HCT116 (cell line): ENCODE measurements around the gene FKBP15. TPM values are rescaled to one million over a fixed set of nuclear protein-coding genes. Genes with fewer than 3 reads are reported as not detected.

Experiments
- ATAC-seq: fragments of 200-7000 bp; cut with Tn5 transposase; 2 replicates; pipeline ENCODE4 v1.9.1; 2020; ENCODE audit warnings: mild to moderate bottlenecking, moderate library complexity
- BruUV-seq: library from RNA; stranded (reverse); fragments of 400-500 nt; replicated peaks from 2 replicates; lab custom pipeline; 2021; lab: Mats Ljungman, UMichigan
- CTCF ChIA-PET: fragments of 300-600 bp; sonication (Branson Sonifier 250); formaldehyde crosslinking; loops from one replicate; lab custom pipeline; 2021; ENCODE audit warnings: antibody characterized with exemption; lab: Charles Lee
- POLR2A ChIA-PET: fragments of 300-600, 350-600 bp; sonication (Branson Sonifier 250); formaldehyde crosslinking; loops from one replicate; lab custom pipeline; 2021; ENCODE audit warnings: antibody characterized with exemption; lab: Charles Lee
- RAD21 ChIA-PET, 2 experiments: fragments of 300-600 bp; sonication (Branson Sonifier 250); formaldehyde crosslinking; loops; one replicate each; lab custom pipeline; 2023; ENCODE audit warnings: low total read pairs in 2 of 2; ENCODE audit not compliant: uncharacterized antibody in 2 of 2, unreplicated experiment in 2 of 2, low non-redundant PET in 1 of 2; lab: Charles Lee
- DNase-seq: peaks from one replicate; pipeline ENCODE4 v3.0.0-alpha.2; 2010; ENCODE audit warnings: low read depth, low spot score
- H2AFZ ChIP-seq: fragments of 200-600 bp; shearing (Covaris generic), sonication (generic); 2 replicates; pipeline ENCODE4 v1.6.1; 2017; ENCODE audit warnings: low read depth, mixed run types, mixed read lengths, antibody characterized with exemption, low read length; ENCODE audit not compliant: poor library complexity, severe bottlenecking
- H3K27ac ChIP-seq: 2 replicates; pipeline ENCODE4 v1.5.1; 2012; ENCODE audit warnings: low read depth, low read length
- H3K27me3 ChIP-seq: fragments of 200-600 bp; sonication (generic); 2 replicates; pipeline ENCODE4 v1.6.1; 2016; ENCODE audit warnings: mixed run types, low read length, mixed read lengths; ENCODE audit not compliant: insufficient read depth
- H3K36me3 ChIP-seq, 2 experiments: fragments of 200-500 bp in 1 of 2; fragments of 200-600 bp in 1 of 2; sonication (Bioruptor generic) in 1 of 2; sonication (generic) in 1 of 2; 2 replicates each; pipeline versions ENCODE4 v1.5.1 to v1.6.1; 2014 to 2016; ENCODE audit warnings: low read length in 2 of 2, inconsistent platforms in 1 of 2, mixed read lengths in 1 of 2, mixed run types in 1 of 2; ENCODE audit not compliant: insufficient read depth in 2 of 2, control insufficient read depth in 1 of 2
- H3K4me1 ChIP-seq, 2 experiments: fragments of 200-600 bp in 1 of 2; sonication (generic) in 1 of 2; 2 replicates each; pipeline versions ENCODE4 v1.5.1 to v1.6.1; 2012 to 2017; ENCODE audit warnings: low read length in 2 of 2, inconsistent platforms in 1 of 2, mild to moderate bottlenecking in 1 of 2, mixed read lengths in 1 of 2, mixed run types in 1 of 2, moderate library complexity in 1 of 2; ENCODE audit not compliant: insufficient read depth in 2 of 2, control insufficient read depth in 1 of 2
- H3K4me2 ChIP-seq: fragments of 200-600 bp; sonication (generic); 2 replicates; pipeline ENCODE4 v1.6.1; 2017; ENCODE audit warnings: mixed run types, low read length, mixed read lengths
- H3K4me3 ChIP-seq, 2 experiments: fragments of 200-600 bp in 1 of 2; sonication (generic) in 1 of 2; replicated peaks in 1 of 2; 2 replicates each; pipeline ENCODE4 v1.5.1; 2011 to 2016; ENCODE audit warnings: low read length in 2 of 2, control low read depth in 1 of 2, low read depth in 1 of 2, mild to moderate bottlenecking in 1 of 2, mixed read lengths in 1 of 2, mixed run types in 1 of 2
- H3K79me2 ChIP-seq: fragments of 200-600 bp; sonication (generic); 2 replicates; pipeline ENCODE4 v1.6.1; 2017; ENCODE audit warnings: mild to moderate bottlenecking, mixed run types, low read length, moderate library complexity, mixed read lengths; ENCODE audit not compliant: insufficient read depth
- H3K9ac ChIP-seq: fragments of 200-600 bp; sonication (generic); 2 replicates; pipeline ENCODE4 v1.6.1; 2016; ENCODE audit warnings: low read length, mixed read lengths
- H3K9me2 ChIP-seq: fragments of 200-600 bp; sonication (generic), shearing (Covaris generic); 2 replicates; pipeline ENCODE4 v1.6.1; 2017; ENCODE audit warnings: mixed run types, mild to moderate bottlenecking, moderate library complexity; ENCODE audit not compliant: insufficient read depth
- H3K9me3 ChIP-seq, 2 experiments: fragments of 200-500 bp in 1 of 2; fragments of 200-600 bp in 1 of 2; sonication (Bioruptor generic) in 1 of 2; sonication (generic) in 1 of 2; 2 replicates each; pipeline ENCODE4 v1.6.1; 2014 to 2017; ENCODE audit warnings: low read length in 2 of 2, mixed read lengths in 2 of 2, inconsistent platforms in 1 of 2, low read depth in 1 of 2, mild to moderate bottlenecking in 1 of 2, mixed run types in 1 of 2, moderate library complexity in 1 of 2; ENCODE audit not compliant: control insufficient read depth in 1 of 2, insufficient read depth in 1 of 2
- H4K20me1 ChIP-seq: fragments of 200-600 bp; sonication (generic), shearing (Covaris generic); 2 replicates; pipeline ENCODE4 v1.6.1; 2017; ENCODE audit warnings: mixed run types, mild to moderate bottlenecking, moderate library complexity; ENCODE audit not compliant: insufficient read depth
- CBX3 ChIP-seq: IDR thresholded peaks from 2 replicates; pipeline ENCODE4 v1.6.1; 2012; ENCODE audit warnings: low read depth
- CTCF ChIP-seq, 3 experiments: fragments of 200-600 bp in 1 of 3; sonication (generic) in 1 of 3; IDR thresholded peaks in 2 of 3; conservative IDR thresholded peaks in 1 of 3; 2 replicates each; pipeline ENCODE4 v1.5.1; 2012 to 2017; ENCODE audit warnings: low read depth in 2 of 3, low read length in 2 of 3, antibody characterized with exemption in 1 of 3, borderline replicate concordance in 1 of 3, control low read depth in 1 of 3, mild to moderate bottlenecking in 1 of 3, mixed read lengths in 1 of 3, mixed run types in 1 of 3, moderate library complexity in 1 of 3; ENCODE audit not compliant: insufficient read depth in 1 of 3
- EZH2 ChIP-seq: fragments of 200-600 bp; sonication (generic); IDR thresholded peaks from 2 replicates; pipeline ENCODE4 v1.6.1; 2017; ENCODE audit warnings: antibody characterized with exemption, mixed run types
- EZH2phosphoT487 ChIP-seq: fragments of 200-600 bp; IDR thresholded peaks from 2 replicates; pipeline ENCODE4 v1.6.1; 2018; ENCODE audit warnings: antibody characterized with exemption, borderline replicate concordance
- FOSL1 ChIP-seq: IDR thresholded peaks from 2 replicates; pipeline ENCODE4 v1.6.1; 2012; ENCODE audit warnings: low read depth
- JUND ChIP-seq: IDR thresholded peaks from 2 replicates; pipeline ENCODE4 v1.6.1; 2012
- POLR2A ChIP-seq: IDR thresholded peaks from 2 replicates; pipeline ENCODE4 v1.7.0; 2011; ENCODE audit warnings: borderline replicate concordance; ENCODE audit not compliant: insufficient read depth, insufficient read length; ENCODE audit errors: extremely low read depth
- REST ChIP-seq: IDR thresholded peaks from 2 replicates; pipeline ENCODE4 v1.6.1; 2012; ENCODE audit warnings: low read depth
- SIN3A ChIP-seq: IDR thresholded peaks from 2 replicates; pipeline ENCODE4 v1.6.1; 2012; ENCODE audit warnings: low read depth
- SP1 ChIP-seq: IDR thresholded peaks from 2 replicates; pipeline ENCODE4 v1.6.1; 2012; ENCODE audit warnings: low read depth
- TCF7L2 ChIP-seq: IDR thresholded peaks from 2 replicates; pipeline ENCODE4 v1.7.0; 2011; ENCODE audit warnings: borderline replicate concordance, inconsistent platforms; ENCODE audit not compliant: insufficient read depth, insufficient read length; ENCODE audit errors: extremely low read depth
- YY1 ChIP-seq: IDR thresholded peaks from 2 replicates; pipeline ENCODE4 v1.6.1; 2011; ENCODE audit warnings: low read length, low read depth, moderate library complexity, mild to moderate bottlenecking; ENCODE audit not compliant: insufficient replicate concordance; ENCODE audit errors: extremely low read depth
- ZNF274 ChIP-seq: fragments of 200-500 bp; sonication (Bioruptor generic); IDR thresholded peaks from 2 replicates; pipeline ENCODE4 v1.6.1; 2014; ENCODE audit warnings: mild to moderate bottlenecking, low read depth, low read length, inconsistent platforms
- intact Hi-C: fragments of 100-400 bp; cut with micrococcal nuclease; formaldehyde crosslinking; loops from 2 replicates; pipeline ENCODE4 v1.10.0; 2022
- total RNA-seq: library from RNA; stranded (reverse); gene quantifications from one replicate; pipeline ENCODE4 v1.2.1, GENCODE V29; 2021; ENCODE audit not compliant: unreplicated experiment

Gene FKBP15
- total RNA-seq, 1 experiment from 2014 or later = 13.8 TPM

- no peak overlapping the region for H3K4me2 ChIP-seq
- BruUV-seq = no TSS peak
- no peak overlapping the region for H3K27ac ChIP-seq
- no peak overlapping the region for H3K9ac ChIP-seq
- no peaks in the 10 kb centered on the region for H3K9me3 ChIP-seq
- no peak overlapping the region for H2AFZ ChIP-seq
- H3K4me3 ChIP-seq = no peak overlapping the region
- no peaks in the 10 kb centered on the region for H3K4me1 ChIP-seq
- TF ChIP-seq SIN3A (no peak), CTCF (IDR thresholded peaks at IDR 0.05 in 2 of 3, conservative IDR thresholded peaks at IDR 0.05 in 1 of 3; ENCODE audit: borderline replicate concordance in 1 of 3, insufficient read depth in 1 of 3, low read depth in 2 of 3, low read length in 2 of 3) (no peak), EZH2phosphoT487 (no peak), REST (no peak), JUND (no peak), TCF7L2 (no peak), SP1 (no peak), FOSL1 (no peak), CBX3 (no peak), YY1 (no peak), POLR2A (no peak), ZNF274 (no peak), EZH2 (no peak)
- no peaks in the 10 kb centered on the region for H3K27me3 ChIP-seq
- no peak for ATAC-seq
- POLR2A ChIA-PET = no interaction called here
- H3K36me3 ChIP-seq = peaks cover 19 to 40% of the 10 kb centered on the region in 2 experiments
- no peak for DNase-seq
- intact Hi-C loops = no loop called here
- no peaks in the 10 kb centered on the region for H3K9me2 ChIP-seq
- no peaks in the 10 kb centered on the region for H3K79me2 ChIP-seq
- RAD21 ChIA-PET = no interaction called here
- no peaks in the 10 kb centered on the region for H4K20me1 ChIP-seq
- CTCF ChIA-PET = no interaction called here
These were observed 41.2 kb downstream of the FKBP15 start for GRCh38 chr9:113179839-113180238.
